HEK293 (cell line): Measurements from ENCODE around the gene ZNF23.

Experiments used
- BCL11B ChIP-seq: fragments of 450-650 bp; formaldehyde crosslinking; IDR thresholded peaks from 2 replicates; pipeline ENCODE4 v1.5.1; 2016; ENCODE audit warnings: low read depth, missing biosample characterization, missing genetic modification characterization
- FEZF1 ChIP-seq: fragments of 450-650 bp; formaldehyde crosslinking; IDR thresholded peaks from 2 replicates; pipeline ENCODE4 v1.5.1; 2016; ENCODE audit warnings: missing biosample characterization, missing genetic modification characterization
- GLIS2 ChIP-seq: fragments of 450-650 bp; formaldehyde crosslinking; IDR thresholded peaks from 2 replicates; pipeline ENCODE4 v1.5.1; 2016; ENCODE audit warnings: missing biosample characterization, missing genetic modification characterization
- REST ChIP-seq: fragments of 450-650 bp; formaldehyde crosslinking; IDR thresholded peaks from 2 replicates; pipeline ENCODE4 v1.5.1; 2016; ENCODE audit warnings: missing biosample characterization, missing genetic modification characterization
- SETDB1 ChIP-seq: IDR thresholded peaks from one replicate; pipeline ENCODE4 v1.6.1; 2017; ENCODE audit warnings: mild to moderate bottlenecking, low read length, moderate library complexity, mixed read lengths; ENCODE audit not compliant: insufficient read length
- TCF7L2 ChIP-seq: IDR thresholded peaks from 2 replicates; pipeline ENCODE4 v1.6.1; 2011; ENCODE audit warnings: low read depth, mild to moderate bottlenecking, inconsistent platforms, low read length, moderate library complexity, borderline replicate concordance
- WT1 ChIP-seq: fragments of 450-650 bp; formaldehyde crosslinking; IDR thresholded peaks from 2 replicates; pipeline ENCODE4 v1.5.1; 2016; ENCODE audit warnings: missing biosample characterization, missing genetic modification characterization
- YY2 ChIP-seq: fragments of 450-650 bp; formaldehyde crosslinking; IDR thresholded peaks from 2 replicates; pipeline ENCODE4 v1.5.1; 2016; ENCODE audit warnings: missing biosample characterization, missing genetic modification characterization
- ZBTB10 ChIP-seq: fragments of 450-650 bp; formaldehyde crosslinking; IDR thresholded peaks from 2 replicates; pipeline ENCODE4 v1.5.1; 2016; ENCODE audit warnings: missing biosample characterization, missing genetic modification characterization
- ZBTB11 ChIP-seq: fragments of 450-650 bp; formaldehyde crosslinking; conservative IDR thresholded peaks from 2 replicates; pipeline ENCODE4 v1.5.1; 2016; ENCODE audit warnings: low read depth, missing biosample characterization, missing genetic modification characterization
- ZFP3 ChIP-seq: fragments of 450-650 bp; formaldehyde crosslinking; IDR thresholded peaks from 2 replicates; pipeline ENCODE4 v1.5.1; 2016; ENCODE audit warnings: low read depth, missing biosample characterization, missing genetic modification characterization
- ZIC2 ChIP-seq: fragments of 450-650 bp; formaldehyde crosslinking; IDR thresholded peaks from 2 replicates; pipeline ENCODE4 v1.5.1; 2016; ENCODE audit warnings: missing biosample characterization, missing genetic modification characterization
- ZNF133 ChIP-seq: fragments of 450-650 bp; formaldehyde crosslinking; IDR thresholded peaks from 2 replicates; pipeline ENCODE4 v1.5.1; 2016; ENCODE audit warnings: missing biosample characterization, missing genetic modification characterization
- ZNF174 ChIP-seq: fragments of 450-650 bp; formaldehyde crosslinking; IDR thresholded peaks from 2 replicates; pipeline ENCODE4 v1.5.0; 2017; ENCODE audit warnings: missing biosample characterization, mild to moderate bottlenecking, missing genetic modification characterization
- ZNF223 ChIP-seq: fragments of 450-650 bp; formaldehyde crosslinking; IDR thresholded peaks from 2 replicates; pipeline ENCODE4 v1.5.1; 2016; ENCODE audit warnings: missing biosample characterization, missing genetic modification characterization
- ZNF423 ChIP-seq: fragments of 450-650 bp; formaldehyde crosslinking; IDR thresholded peaks from 2 replicates; pipeline ENCODE4 v1.5.1; 2016; ENCODE audit warnings: missing biosample characterization, missing genetic modification characterization
- ZNF501 ChIP-seq: fragments of 450-650 bp; formaldehyde crosslinking; IDR thresholded peaks from 2 replicates; pipeline ENCODE4 v1.5.1; 2016; ENCODE audit warnings: missing biosample characterization, missing genetic modification characterization
- ZNF510 ChIP-seq: fragments of 450-650 bp; formaldehyde crosslinking; IDR thresholded peaks from 2 replicates; pipeline ENCODE4 v1.5.1; 2018; ENCODE audit warnings: mild to moderate bottlenecking, missing genetic modification characterization, missing biosample characterization; ENCODE audit not compliant: insufficient replicate concordance
- ZNF513 ChIP-seq: fragments of 450-650 bp; IDR thresholded peaks from 2 replicates; pipeline ENCODE4 v1.5.1; 2018; ENCODE audit warnings: missing biosample characterization, missing genetic modification characterization
- ZNF549 ChIP-seq: fragments of 450-650 bp; IDR thresholded peaks from 2 replicates; pipeline ENCODE4 v1.5.1; 2018; ENCODE audit warnings: missing biosample characterization, missing genetic modification characterization, mild to moderate bottlenecking, inconsistent platforms, moderate library complexity
- ZNF629 ChIP-seq: fragments of 450-650 bp; formaldehyde crosslinking; IDR thresholded peaks from 2 replicates; pipeline ENCODE4 v1.5.1; 2017; ENCODE audit warnings: missing biosample characterization, missing genetic modification characterization
- ZNF707 ChIP-seq: fragments of 450-650 bp; formaldehyde crosslinking; IDR thresholded peaks from 2 replicates; pipeline ENCODE4 v1.5.1; 2016; ENCODE audit warnings: missing biosample characterization, missing genetic modification characterization
- ZNF768 ChIP-seq: fragments of 450-650 bp; formaldehyde crosslinking; IDR thresholded peaks from 2 replicates; pipeline ENCODE4 v1.5.1; 2018; ENCODE audit warnings: missing biosample characterization, mild to moderate bottlenecking, missing genetic modification characterization
- ZNF777 ChIP-seq: fragments of 450-650 bp; formaldehyde crosslinking; IDR thresholded peaks from 2 replicates; pipeline ENCODE4 v1.5.1; 2017; ENCODE audit warnings: missing biosample characterization, missing genetic modification characterization, borderline replicate concordance
- ZNF830 ChIP-seq: fragments of 450-650 bp; IDR thresholded peaks from 2 replicates; pipeline ENCODE4 v1.5.0; 2018; ENCODE audit warnings: missing biosample characterization, missing genetic modification characterization, low read depth, mild to moderate bottlenecking, moderate library complexity
- TF ChIP-seq, protein P1 (sequence below): fragments of 450-650 bp; formaldehyde crosslinking; IDR thresholded peaks from 2 replicates; pipeline ENCODE4 v1.5.1; 2016; ENCODE audit warnings: missing biosample characterization, missing genetic modification characterization
- TF ChIP-seq, protein P2 (sequence below): fragments of 450-650 bp; formaldehyde crosslinking; IDR thresholded peaks from 2 replicates; pipeline ENCODE4 v1.5.1; 2017; ENCODE audit warnings: missing biosample characterization, missing genetic modification characterization

ZNF23 gene

DNA sequence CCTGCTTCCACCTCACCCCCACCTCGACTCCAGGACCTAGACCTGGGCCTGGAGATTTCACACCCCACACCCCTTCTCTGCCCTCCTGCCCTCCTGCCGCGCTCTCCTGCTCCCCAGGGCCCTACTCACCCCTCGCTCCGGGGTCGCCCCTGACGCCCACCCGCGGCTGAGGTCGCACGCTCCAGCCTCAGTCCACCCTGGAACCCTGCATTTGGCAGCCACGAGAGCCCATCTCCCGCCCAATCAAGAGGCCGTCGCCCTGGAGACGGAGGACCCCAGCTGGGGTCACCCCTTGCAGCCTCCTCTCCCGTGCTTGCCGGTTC, 36.3 kb downstream of the ZNF23 start (continued):
- TF ChIP-seq ZBTB11 (tag by site-specific recombination) (no peak), ZNF423 (tag by site-specific recombination) (peak; percentile 74; the same call in 1 of the 2 replicates), ZNF133 (tag by site-specific recombination) (no peak), FEZF1 (peak; percentile 59), ZBTB10 (tag by site-specific recombination) (peak; percentile 54; the same call in 1 of the 2 replicates), SETDB1 (no peak), YY2 (0 out of 2 replicates have a peak, but pooled peaks have one; percentile 18), ZNF501 (no peak), REST (tag by site-specific recombination) (no peak), BCL11B (tag by site-specific recombination) (no peak), TCF7L2 (no peak), WT1 (tag by site-specific recombination) (no peak), ZFP3 (tag by site-specific recombination) (no peak), ZNF629 (tag by site-specific recombination) (no peak), ZNF174 (no peak), ZNF549 (tag by site-specific recombination) (no peak), ZNF707 (tag by site-specific recombination) (no peak), ZNF510 (tag by site-specific recombination) (no peak), GLIS2 (tag by site-specific recombination) (no peak; the same call in 1 of the 2 replicates), ZIC2 (no peak), ZNF768 (no peak), ZNF513 (no peak), ZNF223 (tag by site-specific recombination) (no peak), ZNF777 (tag by site-specific recombination) (no peak; the same call in 1 of the 2 replicates), ZNF830 (tag by site-specific recombination) (no peak)
- TF ChIP-seq, protein P1, sequence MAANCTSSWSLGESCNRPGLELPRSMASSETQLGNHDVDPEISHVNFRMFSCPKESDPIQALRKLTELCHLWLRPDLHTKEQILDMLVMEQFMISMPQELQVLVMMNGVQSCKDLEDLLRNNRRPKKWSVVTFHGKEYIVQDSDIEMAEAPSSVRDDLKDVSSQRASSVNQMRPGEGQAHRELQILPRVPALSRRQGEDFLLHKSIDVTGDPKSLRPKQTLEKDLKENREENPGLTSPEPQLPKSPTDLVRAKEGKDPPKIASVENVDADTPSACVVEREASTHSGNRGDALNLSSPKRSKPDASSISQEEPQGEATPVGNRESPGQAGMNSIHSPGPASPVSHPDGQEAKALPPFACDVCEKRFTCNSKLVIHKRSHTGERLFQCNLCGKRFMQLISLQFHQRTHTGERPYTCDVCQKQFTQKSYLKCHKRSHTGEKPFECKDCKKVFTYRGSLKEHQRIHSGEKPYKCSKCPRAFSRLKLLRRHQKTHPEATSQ (tag by site-specific recombination): no peak
- TF ChIP-seq, protein P2, sequence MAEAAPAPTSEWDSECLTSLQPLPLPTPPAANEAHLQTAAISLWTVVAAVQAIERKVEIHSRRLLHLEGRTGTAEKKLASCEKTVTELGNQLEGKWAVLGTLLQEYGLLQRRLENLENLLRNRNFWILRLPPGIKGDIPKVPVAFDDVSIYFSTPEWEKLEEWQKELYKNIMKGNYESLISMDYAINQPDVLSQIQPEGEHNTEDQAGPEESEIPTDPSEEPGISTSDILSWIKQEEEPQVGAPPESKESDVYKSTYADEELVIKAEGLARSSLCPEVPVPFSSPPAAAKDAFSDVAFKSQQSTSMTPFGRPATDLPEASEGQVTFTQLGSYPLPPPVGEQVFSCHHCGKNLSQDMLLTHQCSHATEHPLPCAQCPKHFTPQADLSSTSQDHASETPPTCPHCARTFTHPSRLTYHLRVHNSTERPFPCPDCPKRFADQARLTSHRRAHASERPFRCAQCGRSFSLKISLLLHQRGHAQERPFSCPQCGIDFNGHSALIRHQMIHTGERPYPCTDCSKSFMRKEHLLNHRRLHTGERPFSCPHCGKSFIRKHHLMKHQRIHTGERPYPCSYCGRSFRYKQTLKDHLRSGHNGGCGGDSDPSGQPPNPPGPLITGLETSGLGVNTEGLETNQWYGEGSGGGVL (tag by site-specific recombination): peak; percentile 59
